Measurements from ENCODE around the gene WASHC1.
"Not testable (repeated sequence)": the region's sequence is repeated elsewhere in the genome, so short reads cannot be mapped to it uniquely, and the experiment has no call there.

The WASHC1 gene, protein sequence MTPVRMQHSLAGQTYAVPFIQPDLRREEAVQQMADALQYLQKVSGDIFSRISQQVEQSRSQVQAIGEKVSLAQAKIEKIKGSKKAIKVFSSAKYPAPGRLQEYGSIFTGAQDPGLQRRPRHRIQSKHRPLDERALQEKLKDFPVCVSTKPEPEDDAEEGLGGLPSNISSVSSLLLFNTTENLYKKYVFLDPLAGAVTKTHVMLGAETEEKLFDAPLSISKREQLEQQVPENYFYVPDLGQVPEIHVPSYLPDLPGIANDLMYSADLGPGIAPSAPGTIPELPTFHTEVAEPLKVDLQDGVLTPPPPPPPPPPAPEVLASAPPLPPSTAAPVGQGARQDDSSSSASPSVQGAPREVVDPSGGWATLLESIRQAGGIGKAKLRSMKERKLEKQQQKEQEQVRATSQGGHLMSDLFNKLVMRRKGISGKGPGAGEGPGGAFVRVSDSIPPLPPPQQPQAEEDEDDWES

DNA sequence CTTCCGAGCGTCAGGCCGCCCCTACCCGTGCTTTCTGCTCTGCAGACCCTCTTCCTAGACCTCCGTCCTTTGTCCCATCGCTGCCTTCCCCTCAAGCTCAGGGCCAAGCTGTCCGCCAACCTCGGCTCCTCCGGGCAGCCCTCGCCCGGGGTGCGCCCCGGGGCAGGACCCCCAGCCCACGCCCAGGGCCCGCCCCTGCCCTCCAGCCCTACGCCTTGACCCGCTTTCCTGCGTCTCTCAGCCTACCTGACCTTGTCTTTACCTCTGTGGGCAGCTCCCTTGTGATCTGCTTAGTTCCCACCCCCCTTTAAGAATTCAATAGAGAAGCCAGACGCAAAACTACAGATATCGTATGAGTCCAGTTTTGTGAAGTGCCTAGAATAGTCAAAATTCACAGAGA lies at the start of gene WASHC1:
WASHC1 (minus strand) TSS at position 101 of the 400 bp plus-strand sequence. CDS start 4,457 bp downstream, outside the sequence.
- peak within 1 kb of the TSS; percentile 38 for H3K4me3 ChIP-seq (ENCODE audit: low read depth, low read length)
- not testable (repeated sequence) for DNase-seq (ENCODE audit: low read depth)

DNA sequence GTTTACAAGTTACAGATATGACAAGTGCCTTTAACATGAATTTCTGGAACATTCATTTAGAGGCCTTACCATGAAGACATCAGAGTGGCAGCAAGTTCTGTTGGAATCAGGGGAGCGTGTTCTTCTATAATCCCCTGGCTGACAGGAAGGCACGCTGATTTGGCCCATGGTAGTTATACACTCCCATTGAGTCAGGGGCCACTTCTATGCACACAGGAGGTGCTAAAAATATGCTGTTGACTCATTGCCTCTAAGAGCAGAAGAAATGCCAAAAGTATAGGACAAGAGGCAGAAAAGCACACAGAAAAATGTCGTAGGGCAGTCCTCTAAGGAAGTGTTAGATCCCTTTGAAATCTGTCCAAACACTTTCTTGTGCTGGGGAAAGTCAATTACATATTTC lies 49.1 kb upstream of the WASHC1 start:
- H3K4me3 ChIP-seq (ENCODE audit: low read depth, low read length), result not testable (repeated sequence)

DNA sequence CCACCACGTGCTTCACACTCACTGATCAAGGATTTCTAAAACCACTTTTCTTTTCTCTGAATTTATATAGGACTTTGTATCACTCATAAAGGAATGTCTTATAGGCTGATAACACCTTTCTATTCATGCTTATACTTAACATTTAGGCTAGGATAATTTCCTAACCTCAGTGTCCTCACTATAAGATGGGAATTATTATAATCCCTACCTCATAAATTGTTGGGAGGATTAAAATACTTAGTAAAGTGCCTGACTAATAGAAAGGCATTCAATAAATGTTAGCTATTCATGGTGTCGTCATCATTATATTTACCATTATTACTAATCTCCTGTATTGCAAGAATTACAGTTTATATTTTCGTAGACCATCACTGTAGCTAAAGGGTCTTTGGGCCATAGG lies 47.1 kb upstream of the WASHC1 start:
- DNase-seq (ENCODE audit: low read depth), result not testable (repeated sequence)

More for the DNA sequence above, 49.1 kb upstream of the WASHC1 start:
- DNase-seq (ENCODE audit: low read depth), result not testable (repeated sequence)

DNA sequence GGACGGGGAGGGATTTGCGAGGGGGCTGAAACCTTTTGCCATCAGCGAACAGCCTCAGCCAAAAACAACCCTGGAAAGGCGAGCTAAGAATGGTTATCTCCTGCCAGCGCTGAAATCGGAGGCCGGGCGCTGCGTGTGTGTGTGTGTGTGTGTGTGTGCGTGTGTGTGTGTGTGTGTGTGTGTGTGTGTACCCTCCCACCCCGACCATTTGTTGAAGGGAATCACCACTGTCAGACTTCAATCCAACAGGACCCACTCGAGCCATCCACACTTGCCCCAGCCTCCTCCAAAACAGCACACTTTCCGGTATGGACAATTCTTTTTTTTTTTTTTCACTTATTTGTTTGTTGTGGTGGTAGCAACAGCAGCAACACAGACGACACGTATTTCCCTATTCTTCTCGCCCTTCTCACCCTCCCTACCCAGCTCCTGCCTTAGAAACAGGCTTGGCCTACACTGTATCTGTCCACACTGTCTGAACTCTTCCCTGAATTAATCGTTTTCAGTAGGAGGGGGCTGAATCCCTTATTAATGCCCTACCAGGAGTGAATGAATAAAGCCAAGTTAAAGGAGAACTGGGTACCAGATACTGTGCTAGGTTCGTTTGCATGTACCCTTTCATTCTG lies 44.8 kb upstream of the WASHC1 start:
- not testable (repeated sequence) for H3K4me3 ChIP-seq (ENCODE audit: low read depth, low read length)

More for the DNA sequence above, 47.1 kb upstream of the WASHC1 start:
- H3K4me3 ChIP-seq (ENCODE audit: low read depth, low read length), result not testable (repeated sequence)

GRCh38 chr9:73076-73899 lies 44.0 kb upstream of the WASHC1 start:
- peak; percentile 24 for DNase-seq (ENCODE audit: low read depth)
- H3K4me3 ChIP-seq (ENCODE audit: low read depth, low read length), result not testable (repeated sequence)

More for the DNA sequence above, 44.8 kb upstream of the WASHC1 start:
- DNase-seq (ENCODE audit: low read depth), result not testable (repeated sequence)

- peak overlapping the region; percentile 32 for H3K4me3 ChIP-seq (ENCODE audit: low read depth, low read length)
- DNase-seq (ENCODE audit: low read depth), result peak; percentile 56
Observed at GRCh38 chr9:63031-63629, 33.9 kb upstream of the WASHC1 start.

GRCh38 chr9:52678-53077 lies 23.4 kb upstream of the WASHC1 start:
- not testable (repeated sequence) for DNase-seq (ENCODE audit: low read depth); H3K4me3 ChIP-seq (ENCODE audit: low read depth, low read length)

DNA sequence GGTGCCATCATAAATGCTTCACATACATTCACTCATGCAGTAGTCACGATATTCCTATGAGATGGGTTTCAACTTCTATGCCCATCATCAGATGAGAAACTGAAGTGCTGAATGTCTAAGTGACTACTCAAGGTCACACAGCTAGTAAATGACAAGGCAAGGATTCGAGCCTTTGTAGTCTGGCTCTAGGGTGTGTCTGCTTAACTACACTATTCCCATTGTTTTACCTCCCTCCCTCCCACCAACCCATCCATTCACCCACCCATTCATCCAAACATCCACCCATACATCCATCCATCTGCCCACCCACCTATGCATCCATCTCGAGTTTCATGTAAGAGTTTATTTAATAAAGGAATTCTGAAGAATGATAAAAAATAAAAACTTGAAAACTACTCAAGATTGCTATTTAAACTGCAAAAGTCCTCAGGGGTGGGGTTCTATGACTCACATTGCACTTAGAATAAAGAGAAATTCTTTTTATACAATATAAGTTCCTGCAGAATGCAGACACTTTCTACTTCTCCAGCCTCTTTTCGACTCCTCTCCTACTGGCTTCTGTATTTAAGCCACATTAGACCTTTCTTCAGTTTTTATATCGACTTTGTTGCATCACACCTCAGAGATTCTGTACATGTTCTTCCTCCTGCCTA lies 19.1 kb upstream of the WASHC1 start:
- DNase-seq (ENCODE audit: low read depth); H3K4me3 ChIP-seq (ENCODE audit: low read depth, low read length): not testable (repeated sequence)

DNA sequence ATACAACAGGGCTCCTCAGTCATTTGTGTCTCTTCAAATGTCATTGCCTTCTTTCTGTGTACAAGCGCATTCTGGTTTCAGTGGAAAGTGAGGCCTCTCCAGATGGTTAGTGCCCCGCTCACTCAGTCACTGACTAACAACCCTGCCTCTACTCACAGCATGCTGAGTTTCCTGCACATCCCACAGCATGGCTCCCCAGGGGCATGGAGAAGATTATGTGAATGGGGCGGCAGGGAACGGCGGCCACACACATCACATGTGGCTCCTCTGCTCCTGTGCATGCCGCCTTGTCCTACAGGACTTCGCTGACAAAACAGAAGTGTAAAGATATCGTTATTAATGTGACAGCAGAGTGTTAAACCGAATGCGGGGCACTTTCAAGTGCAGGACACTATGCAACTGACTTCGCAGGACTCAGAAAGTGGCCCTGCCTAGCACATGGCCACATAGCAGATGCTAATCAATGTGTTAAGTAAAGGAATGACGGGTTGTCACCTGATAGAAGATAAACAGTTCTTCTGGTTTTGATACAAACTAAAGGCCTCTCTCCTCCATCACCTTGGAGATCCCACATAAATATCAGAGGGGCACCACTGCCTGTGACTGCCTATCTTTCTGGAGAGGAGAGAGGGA lies 17.5 kb upstream of the WASHC1 start:
- not testable (repeated sequence) for H3K4me3 ChIP-seq (ENCODE audit: low read depth, low read length); DNase-seq (ENCODE audit: low read depth)

DNA sequence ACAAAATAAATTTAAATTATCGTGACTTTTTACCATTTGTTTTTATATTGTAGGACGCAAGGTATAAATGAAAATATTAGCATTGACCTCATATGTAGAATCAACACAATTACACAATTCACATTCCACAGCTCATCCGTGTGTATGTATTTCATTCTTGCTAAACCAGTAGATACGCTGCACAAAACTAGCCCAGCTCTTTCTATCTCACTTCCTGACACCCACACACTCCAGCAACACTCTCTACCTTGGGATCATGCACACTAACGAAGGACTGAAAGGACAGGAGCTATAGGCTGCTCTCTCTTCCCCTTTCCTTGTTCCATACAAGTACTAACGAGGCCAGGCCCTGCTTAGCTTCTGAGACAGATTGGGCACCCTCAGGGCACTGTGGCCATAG lies 16.9 kb upstream of the WASHC1 start:
- DNase-seq (ENCODE audit: low read depth); H3K4me3 ChIP-seq (ENCODE audit: low read depth, low read length): not testable (repeated sequence)

- not testable (repeated sequence) for H3K4me3 ChIP-seq (ENCODE audit: low read depth, low read length); DNase-seq (ENCODE audit: low read depth)
Observed at GRCh38 chr9:45180-45878, 16.1 kb upstream of the WASHC1 start.

GRCh38 chr9:44416-44815 lies 15.2 kb upstream of the WASHC1 start:
- not testable (repeated sequence) for DNase-seq (ENCODE audit: low read depth); H3K4me3 ChIP-seq (ENCODE audit: low read depth, low read length)

DNA sequence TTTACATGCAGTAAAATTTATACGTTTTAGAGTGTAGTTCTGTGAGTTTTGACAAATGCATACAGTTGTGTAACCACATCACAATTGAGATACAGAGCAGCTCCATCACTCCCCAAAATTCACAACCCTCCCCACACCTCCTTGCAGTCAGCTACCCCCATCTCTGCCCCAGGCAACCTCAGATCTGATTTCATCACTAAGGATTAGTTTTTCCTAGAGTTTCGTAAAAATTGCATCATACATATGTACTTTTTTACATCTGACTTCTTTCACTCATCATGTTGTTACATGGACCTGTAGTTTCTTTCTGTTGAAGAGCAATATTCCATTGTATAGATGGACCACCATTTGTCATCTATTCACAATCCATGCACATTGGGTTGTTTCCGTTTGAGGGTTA lies 14.4 kb upstream of the WASHC1 start:
- H3K4me3 ChIP-seq (ENCODE audit: low read depth, low read length); DNase-seq (ENCODE audit: low read depth): not testable (repeated sequence)

- not testable (repeated sequence) for H3K4me3 ChIP-seq (ENCODE audit: low read depth, low read length); DNase-seq (ENCODE audit: low read depth)
Observed at GRCh38 chr9:43116-43515, 13.9 kb upstream of the WASHC1 start.

DNA sequence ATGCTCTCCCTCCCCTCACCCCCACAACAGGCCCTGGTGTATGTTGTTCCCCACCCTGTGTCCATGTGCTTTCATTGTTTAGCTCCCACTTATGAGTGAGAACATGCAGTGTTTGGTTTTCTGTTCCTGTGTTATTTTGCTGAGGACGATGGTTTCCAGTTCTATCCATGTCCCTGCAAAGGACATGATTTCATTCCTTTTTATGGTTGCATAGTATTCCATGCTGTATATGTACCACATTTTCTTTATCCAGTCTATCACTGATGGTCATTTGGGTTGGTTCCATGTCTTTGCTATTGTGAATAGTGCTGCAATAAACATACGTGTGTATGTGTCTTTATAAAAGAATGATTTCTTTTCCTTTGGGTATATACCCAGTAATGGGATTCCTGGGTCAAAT lies 12.6 kb upstream of the WASHC1 start:
- DNase-seq (ENCODE audit: low read depth); H3K4me3 ChIP-seq (ENCODE audit: low read depth, low read length): not testable (repeated sequence)

DNA sequence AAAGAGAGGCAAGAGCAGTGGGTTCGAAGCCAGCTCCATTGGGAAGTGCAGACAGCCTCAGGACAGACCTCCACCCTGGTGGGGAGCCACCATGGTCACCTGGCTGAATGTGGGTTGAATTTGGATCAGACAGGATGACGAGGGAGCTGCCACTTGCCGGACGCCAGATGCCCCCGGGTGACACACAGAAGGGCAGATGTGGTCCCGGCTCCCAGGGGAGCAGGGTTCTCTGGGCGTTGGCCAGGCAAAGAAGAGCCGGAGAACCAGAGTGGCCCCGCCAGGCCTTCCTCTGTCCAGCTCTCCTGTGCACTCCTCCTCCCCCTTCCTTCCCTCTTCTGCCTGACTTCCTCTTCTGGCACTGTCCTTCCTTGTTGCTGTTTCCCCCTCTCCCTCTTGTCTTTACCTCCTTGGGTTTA lies 12.0 kb upstream of the WASHC1 start:
- peak; percentile 42 for DNase-seq (ENCODE audit: low read depth)

GRCh38 chr9:32308-32707 lies 3.1 kb upstream of the WASHC1 start:
- DNase-seq (ENCODE audit: low read depth); H3K4me3 ChIP-seq (ENCODE audit: low read depth, low read length): not testable (repeated sequence)

More for the DNA sequence above, 12.0 kb upstream of the WASHC1 start:
- H3K4me3 ChIP-seq (ENCODE audit: low read depth, low read length), result not testable (repeated sequence)

Data from NB4 (cell line).